Activated CD8-positive, alpha-beta memory T cell treated with anti-CD3 and anti-CD28 coated beads, Interleukin-2, amount 50 U/mL, for 24 hours (primary cell): ENCODE measurements around the gene BZW1.

Experiments
- DNase-seq: peaks from one replicate; pipeline ENCODE4 v3.0.0-alpha.2; 2020; ENCODE audit errors: extremely low read depth

Gene BZW1

GRCh38 chr2:200811333-200812121 is at the start of gene BZW1:
TSS of gene BZW1 (plus strand) at chr2:200811910. CDS start at chr2:200813218, 1,308 bp downstream.
- peak; percentile 92 for DNase-seq

- no peak for DNase-seq
Measured at GRCh38 chr2:200762127-200762526, 49.6 kb upstream of the BZW1 start.

GRCh38 chr2:200763422-200763821 is 48.3 kb upstream of the BZW1 start:
- no peak for DNase-seq

- DNase-seq, result peak; percentile 24
Measured at GRCh38 chr2:200765139-200765951, 46.4 kb upstream of the BZW1 start.

GRCh38 chr2:200765995-200766660 is 45.6 kb upstream of the BZW1 start:
- DNase-seq, result no peak

GRCh38 chr2:200767111-200767885 is 44.4 kb upstream of the BZW1 start:
- DNase-seq, result no peak

- DNase-seq, result no peak
Measured at GRCh38 chr2:200770847-200771246, 40.9 kb upstream of the BZW1 start.

GRCh38 chr2:200772620-200773019 is 39.1 kb upstream of the BZW1 start:
- DNase-seq, result no peak

GRCh38 chr2:200773083-200773482 is 38.6 kb upstream of the BZW1 start:
- no peak for DNase-seq

- no peak for DNase-seq
Measured at GRCh38 chr2:200774920-200775319, 36.8 kb upstream of the BZW1 start.

GRCh38 chr2:200777275-200777674 is 34.4 kb upstream of the BZW1 start:
- DNase-seq, result no peak

- DNase-seq, result no peak
Measured at GRCh38 chr2:200778038-200778437, 33.7 kb upstream of the BZW1 start.

- DNase-seq, result no peak
Measured at GRCh38 chr2:200779214-200779613, 32.5 kb upstream of the BZW1 start.

- no peak for DNase-seq
Measured at GRCh38 chr2:200781616-200782015, 30.1 kb upstream of the BZW1 start.

GRCh38 chr2:200782251-200782650 is 29.5 kb upstream of the BZW1 start:
- DNase-seq, result no peak

- no peak for DNase-seq
Measured at GRCh38 chr2:200784215-200784614, 27.5 kb upstream of the BZW1 start.

- DNase-seq, result no peak
Measured at GRCh38 chr2:200786423-200786822, 25.3 kb upstream of the BZW1 start.

- DNase-seq, result no peak
Measured at GRCh38 chr2:200786826-200787225, 24.9 kb upstream of the BZW1 start.

- DNase-seq, result no peak
Measured at GRCh38 chr2:200787351-200788120, 24.2 kb upstream of the BZW1 start.

- no peak for DNase-seq
Measured at GRCh38 chr2:200788121-200788718, 23.5 kb upstream of the BZW1 start.
